GM23338 (cell line): ENCODE results near the gene GRPR. TPM values are rescaled to one million over a fixed set of nuclear protein-coding genes. Genes with fewer than 3 reads are reported as not detected.

Experiments used
- ATAC-seq: fragments of 200-7000 bp; cut with Tn5 transposase; 3 replicates; pipeline ENCODE4 v1.9.1; 2020
- DNase-seq: peaks from one replicate; pipeline ENCODE4 v3.0.0-alpha.2; 2015; ENCODE audit warnings: low spot score
- H2AFZ ChIP-seq: fragments of 200-600 bp; sonication (generic); 2 replicates; pipeline ENCODE4 v1.8.0; 2016; ENCODE audit warnings: antibody characterized with exemption, mild to moderate bottlenecking, moderate library complexity
- H3F3A ChIP-seq: fragments of 200-600 bp; sonication (generic); replicated peaks from 2 replicates; pipeline ENCODE4 v1.8.0; 2017; ENCODE audit warnings: antibody characterized with exemption, mixed run types, low read depth
- H3K27ac ChIP-seq: fragments of 200-600 bp; sonication (generic); 2 replicates; pipeline ENCODE4 v1.6.1; 2016; ENCODE audit warnings: low read depth
- H3K27me3 ChIP-seq: fragments of 200-600 bp; sonication (generic); 2 replicates; pipeline ENCODE4 v1.8.0; 2016; ENCODE audit warnings: mild to moderate bottlenecking, mixed run types, moderate library complexity; ENCODE audit not compliant: insufficient read depth
- H3K36me3 ChIP-seq: fragments of 200-600 bp; sonication (generic); 2 replicates; pipeline ENCODE4 v1.8.0; 2016; ENCODE audit warnings: mild to moderate bottlenecking; ENCODE audit not compliant: insufficient read depth
- H3K4me1 ChIP-seq: fragments of 200-600 bp; sonication (generic); 2 replicates; pipeline ENCODE4 v1.8.0; 2016; ENCODE audit warnings: mild to moderate bottlenecking, moderate library complexity; ENCODE audit not compliant: insufficient read depth
- H3K4me2 ChIP-seq: fragments of 200-600 bp; sonication (generic); 2 replicates; pipeline ENCODE4 v1.7.1; 2017; ENCODE audit warnings: mixed run types
- H3K4me3 ChIP-seq: fragments of 200-600 bp; sonication (generic); 2 replicates; pipeline ENCODE4 v1.6.1; 2016; ENCODE audit warnings: mixed run types
- H3K79me2 ChIP-seq: fragments of 200-600 bp; sonication (generic); replicated peaks from 2 replicates; pipeline ENCODE4 v1.8.0; 2017; ENCODE audit warnings: mild to moderate bottlenecking; ENCODE audit not compliant: insufficient read depth
- H3K9me2 ChIP-seq: fragments of 200-600 bp; sonication (generic); 2 replicates; pipeline ENCODE4 v1.8.0; 2017; ENCODE audit not compliant: insufficient read depth
- H4K20me1 ChIP-seq: fragments of 200-600 bp; sonication (generic); replicated peaks from 2 replicates; pipeline ENCODE4 v1.8.0; 2017; ENCODE audit warnings: mild to moderate bottlenecking; ENCODE audit not compliant: insufficient read depth
- H3K27ac Mint-ChIP-seq: 2 replicates; pipeline ENCODE4 v1.8.0; 2020; ENCODE audit warnings: inconsistent platforms, mild to moderate bottlenecking, moderate library complexity, mixed read lengths
- H3K27me3 Mint-ChIP-seq: 3 replicates; pipeline ENCODE4 v1.8.0; 2022; ENCODE audit warnings: low read depth, mild to moderate bottlenecking, moderate library complexity, mixed read lengths, inconsistent platforms; ENCODE audit not compliant: insufficient read depth, poor library complexity
- H3K36me3 Mint-ChIP-seq: 3 replicates; pipeline ENCODE4 v1.8.0; 2021; ENCODE audit warnings: low read depth, mild to moderate bottlenecking, inconsistent platforms, moderate library complexity, mixed read lengths
- H3K4me1 Mint-ChIP-seq: 3 replicates; pipeline ENCODE4 v1.8.0; 2020; ENCODE audit warnings: mild to moderate bottlenecking, inconsistent platforms, mixed read lengths
- H3K4me3 Mint-ChIP-seq: 3 replicates; pipeline ENCODE4 v1.8.0; 2021; ENCODE audit warnings: moderate library complexity, mild to moderate bottlenecking, inconsistent platforms, mixed read lengths
- H3K9me3 Mint-ChIP-seq: 3 replicates; pipeline ENCODE4 v1.8.0; 2020; ENCODE audit warnings: moderate library complexity, mild to moderate bottlenecking, inconsistent platforms, mixed read lengths
- CREB1 ChIP-seq: fragments of 250-450 bp; sonication (Bioruptor Pico); IDR thresholded peaks from 2 replicates; pipeline ENCODE4 v1.5.0; 2020; ENCODE audit warnings: low read depth, mild to moderate bottlenecking, moderate library complexity
- CTCF ChIP-seq, 2 experiments: fragments of 200-600 bp in 1 of 2; sonication (generic) in 1 of 2; conservative IDR thresholded peaks; 2 replicates each; pipeline versions ENCODE4 v1.5.1 to v1.6.1; 2016 to 2017; ENCODE audit warnings: antibody characterized with exemption in 2 of 2, low read depth in 2 of 2, mild to moderate bottlenecking in 2 of 2, moderate library complexity in 1 of 2
- ETS1 ChIP-seq: IDR thresholded peaks from 2 replicates; pipeline ENCODE4 v1.6.1; 2016; ENCODE audit warnings: antibody characterized with exemption
- EZH2 ChIP-seq: fragments of 200-600 bp; sonication (generic); IDR thresholded peaks from one replicate; pipeline ENCODE4 v1.8.0; 2017; ENCODE audit warnings: antibody characterized with exemption, mild to moderate bottlenecking, low read depth; ENCODE audit not compliant: unreplicated experiment
- EZH2phosphoT487 ChIP-seq: fragments of 200-600 bp; sonication (generic); IDR thresholded peaks from one replicate; pipeline ENCODE4 v1.8.1; 2018; ENCODE audit warnings: antibody characterized with exemption; ENCODE audit not compliant: unreplicated experiment
- JUNB ChIP-seq: IDR thresholded peaks from one replicate; pipeline ENCODE4 v1.6.1; 2016; ENCODE audit warnings: antibody characterized with exemption; ENCODE audit not compliant: unreplicated experiment
- NANOG ChIP-seq: IDR thresholded peaks from 2 replicates; pipeline ENCODE4 v1.6.1; 2016; ENCODE audit warnings: antibody characterized with exemption, borderline replicate concordance
- POLR2AphosphoS5 ChIP-seq: IDR thresholded peaks from 2 replicates; pipeline ENCODE4 v1.6.1; 2016; ENCODE audit warnings: antibody characterized with exemption, low read depth
- REST ChIP-seq: IDR thresholded peaks from one replicate; pipeline ENCODE4 v1.6.1; 2018; ENCODE audit warnings: antibody characterized with exemption; ENCODE audit not compliant: unreplicated experiment
- STAT1 ChIP-seq: IDR thresholded peaks from one replicate; pipeline ENCODE4 v1.6.1; 2016; ENCODE audit warnings: antibody characterized with exemption; ENCODE audit not compliant: unreplicated experiment
- ZNF114 ChIP-seq: fragments of 250-450 bp; sonication (Bioruptor Pico); IDR thresholded peaks from 2 replicates; pipeline ENCODE4 v1.5.0; 2020; ENCODE audit warnings: mild to moderate bottlenecking, moderate library complexity
- ZNF331 ChIP-seq: fragments of 250-450 bp; sonication (Bioruptor Pico); IDR thresholded peaks from 2 replicates; pipeline ENCODE4 v1.5.0; 2020; ENCODE audit warnings: low read depth, mild to moderate bottlenecking, moderate library complexity
- ZNF462 ChIP-seq: fragments of 250-450 bp; sonication (Bioruptor Pico); IDR thresholded peaks from 2 replicates; pipeline ENCODE4 v1.5.0; 2020; ENCODE audit warnings: mild to moderate bottlenecking, moderate library complexity
- polyA plus RNA-seq: library from polyadenylated mRNA; unstranded; fragments of >200 nt; fragmentation: Nextera tagmentation; extraction: Ambion mirVana; gene quantifications from 2 replicates; pipeline ENCODE4 v1.2.1, GENCODE V29; 2016
- total RNA-seq: library from RNA; depleted of rRNA; stranded (reverse); fragments of >200 nt; shearing (Covaris generic); gene quantifications from 2 replicates; pipeline ENCODE4 v1.2.3, GENCODE V29; 2014

Gene GRPR
- total and polyA plus RNA-seq, 2 experiments from 2014 or later = 13.4 to 14.3 TPM

GRCh38 chrX:16145656-16146055, 22.3 kb downstream of the GRPR start (continued):
- TF ChIP-seq JUNB = no peak
- no peak for TF ChIP-seq ZNF114 (CRISPR knock-in tag)
- no peak for TF ChIP-seq EZH2phosphoT487

GRCh38 chrX:16148896-16149295, 25.5 kb downstream of the GRPR start:
- Mint-ChIP-seq H3K9me3 (peaks cover 7% of the 10 kb centered on the region; the same call in 1 of the 3 replicates), H3K4me3 (no peak overlapping the region), H3K27me3 (peaks cover 2% of the 10 kb centered on the region), H3K27ac (no peak overlapping the region; the same call in 1 of the 2 replicates), H3K4me1 (no peaks in the 10 kb centered on the region), H3K36me3 (peaks cover 13% of the 10 kb centered on the region)
- Histone ChIP-seq H4K20me1 (no peaks in the 10 kb centered on the region), H3F3A (no peaks in the 10 kb centered on the region), H3K9me2 (no peaks in the 10 kb centered on the region), H3K79me2 (no peaks in the 10 kb centered on the region), H3K4me3 (no peak overlapping the region), H2AFZ (no peak overlapping the region), H3K27me3 (no peaks in the 10 kb centered on the region), H3K4me1 (no peaks in the 10 kb centered on the region), H3K36me3 (no peaks in the 10 kb centered on the region), H3K27ac (no peak overlapping the region), H3K4me2 (no peak overlapping the region)
- ATAC-seq (no peak), DNase-seq (no peak)
- TF ChIP-seq NANOG (no peak), CTCF (conservative IDR thresholded peaks at IDR 0.05; ENCODE audit: low read depth in 2 of 2) (no peak), ZNF331 (CRISPR knock-in tag) (no peak), CREB1 (CRISPR knock-in tag) (no peak), ZNF114 (CRISPR knock-in tag) (no peak), JUNB (no peak), EZH2 (no peak), ZNF462 (no peak), STAT1 (no peak), POLR2AphosphoS5 (no peak), ETS1 (no peak), EZH2phosphoT487 (no peak), REST (no peak)
